ENCODE data around the gene GPR65. TPM values are rescaled to one million over a fixed set of nuclear protein-coding genes. Genes with fewer than 3 reads are reported as not detected.

The GPR65 gene
- total RNA-seq, 1 donor from 2014 or later: not detected

GRCh38 chr14:88036422-88036821 is 31.5 kb downstream of the GPR65 start:
- DNase-seq (ENCODE audit: low read depth): no peak
- no peak for TF ChIP-seq CTCF (conservative IDR thresholded peaks at IDR 0.05; ENCODE audit: low read depth, low read length)
- no peak overlapping the region for H3K4me3 ChIP-seq (ENCODE audit: low read depth, low read length)

GRCh38 chr14:88037325-88037724 is 32.4 kb downstream of the GPR65 start:
- DNase-seq (ENCODE audit: low read depth): no peak
- H3K4me3 ChIP-seq (ENCODE audit: low read depth, low read length): no peak overlapping the region
- TF ChIP-seq CTCF (conservative IDR thresholded peaks at IDR 0.05; ENCODE audit: low read depth, low read length): no peak

GRCh38 chr14:88039197-88039596 is 34.3 kb downstream of the GPR65 start:
- H3K4me3 ChIP-seq (ENCODE audit: low read depth, low read length): no peak overlapping the region
- TF ChIP-seq CTCF (conservative IDR thresholded peaks at IDR 0.05; ENCODE audit: low read depth, low read length): no peak
- DNase-seq (ENCODE audit: low read depth): no peak

GRCh38 chr14:88040146-88040545 is 35.2 kb downstream of the GPR65 start:
- TF ChIP-seq CTCF (conservative IDR thresholded peaks at IDR 0.05; ENCODE audit: low read depth, low read length): no peak
- no peak for DNase-seq (ENCODE audit: low read depth)
- H3K4me3 ChIP-seq (ENCODE audit: low read depth, low read length): no peak overlapping the region

- H3K4me3 ChIP-seq (ENCODE audit: low read depth, low read length): no peak overlapping the region
- TF ChIP-seq CTCF (conservative IDR thresholded peaks at IDR 0.05; ENCODE audit: low read depth, low read length): no peak
- no peak for DNase-seq (ENCODE audit: low read depth)
Measured at GRCh38 chr14:88043529-88044443, 38.9 kb downstream of the GPR65 start.

GRCh38 chr14:88044444-88044758 is 39.5 kb downstream of the GPR65 start:
- no peak for TF ChIP-seq CTCF (conservative IDR thresholded peaks at IDR 0.05; ENCODE audit: low read depth, low read length)
- H3K4me3 ChIP-seq (ENCODE audit: low read depth, low read length): no peak overlapping the region
- DNase-seq (ENCODE audit: low read depth): no peak
